Stimulated activated CD4-positive, alpha-beta T cell treated with anti-CD3 and anti-CD28 coated beads, Interleukin-12 subunit alpha, Interleukin-12 subunit beta, amount 100 ng/mL, for 4 hours (primary cell): Measurements from ENCODE around the gene FBXO44.

Experiments
- DNase-seq: peaks from one replicate; pipeline ENCODE4 v3.0.0-alpha.2; 2020

FBXO44 gene

GRCh38 chr1:11640944-11641343 is 13.7 kb upstream of the FBXO44 start:
- DNase-seq: no peak

GRCh38 chr1:11641776-11642305 is 12.8 kb upstream of the FBXO44 start:
- DNase-seq: no peak

GRCh38 chr1:11642418-11643017 is 12.2 kb upstream of the FBXO44 start:
- peak; percentile 67 for DNase-seq

GRCh38 chr1:11643782-11644181 is 10.9 kb upstream of the FBXO44 start:
- no peak for DNase-seq

GRCh38 chr1:11645270-11645669 is 9.4 kb upstream of the FBXO44 start:
- no peak for DNase-seq

GRCh38 chr1:11645670-11646265 is 8.9 kb upstream of the FBXO44 start:
- DNase-seq: peak; percentile 81

GRCh38 chr1:11646317-11646716 is 8.4 kb upstream of the FBXO44 start:
- no peak for DNase-seq

- no peak for DNase-seq
These were observed 7.3 kb upstream of the FBXO44 start for GRCh38 chr1:11647333-11647732.

- no peak for DNase-seq
These were observed 6.6 kb upstream of the FBXO44 start for GRCh38 chr1:11648039-11648438.

- peak; percentile 41 for DNase-seq
These were observed 5.9 kb upstream of the FBXO44 start for GRCh38 chr1:11648732-11649158.

GRCh38 chr1:11649237-11649623 is 5.4 kb upstream of the FBXO44 start:
- no peak for DNase-seq

- DNase-seq: no peak
These were observed 4.9 kb upstream of the FBXO44 start for GRCh38 chr1:11649624-11650330.

- peak; percentile 68 for DNase-seq
These were observed 4.2 kb upstream of the FBXO44 start for GRCh38 chr1:11650331-11650991.

GRCh38 chr1:11651017-11651416 is 3.7 kb upstream of the FBXO44 start:
- DNase-seq: no peak

- DNase-seq: no peak
These were observed 2.4 kb upstream of the FBXO44 start for GRCh38 chr1:11652203-11652780.

- DNase-seq: no peak
These were observed 1.4 kb upstream of the FBXO44 start for GRCh38 chr1:11653101-11653860.

- no peak for DNase-seq
These were observed 878 bp upstream of the FBXO44 start for GRCh38 chr1:11653861-11654136.

- DNase-seq: no peak
These were observed 497 bp downstream of the FBXO44 start for GRCh38 chr1:11654939-11655808.

GRCh38 chr1:11657654-11658053 is 3.0 kb downstream of the FBXO44 start:
- DNase-seq: no peak

GRCh38 chr1:11658542-11658941 is 3.9 kb downstream of the FBXO44 start:
- DNase-seq: no peak

- DNase-seq: no peak
These were observed 5.1 kb downstream of the FBXO44 start for GRCh38 chr1:11659748-11660147.

GRCh38 chr1:11661103-11661502 is 6.4 kb downstream of the FBXO44 start:
- DNase-seq: no peak
